Hematopoietic multipotent progenitor cell treated with erythropoietin and hydrocortisone succinate and interleukin-3 and kit ligand, for 17 days (in vitro differentiated cells): ENCODE data around the gene RTP3.
"Not testable (repeated sequence)": the region's sequence is repeated elsewhere in the genome, so short reads cannot be mapped to it uniquely, and the experiment has no call there.

ENCODE experiments used
- DNase-seq: peaks from one replicate; pipeline ENCODE4 v3.0.0-alpha.2; 2015; ENCODE audit warnings: low spot score

The RTP3 gene

DNA sequence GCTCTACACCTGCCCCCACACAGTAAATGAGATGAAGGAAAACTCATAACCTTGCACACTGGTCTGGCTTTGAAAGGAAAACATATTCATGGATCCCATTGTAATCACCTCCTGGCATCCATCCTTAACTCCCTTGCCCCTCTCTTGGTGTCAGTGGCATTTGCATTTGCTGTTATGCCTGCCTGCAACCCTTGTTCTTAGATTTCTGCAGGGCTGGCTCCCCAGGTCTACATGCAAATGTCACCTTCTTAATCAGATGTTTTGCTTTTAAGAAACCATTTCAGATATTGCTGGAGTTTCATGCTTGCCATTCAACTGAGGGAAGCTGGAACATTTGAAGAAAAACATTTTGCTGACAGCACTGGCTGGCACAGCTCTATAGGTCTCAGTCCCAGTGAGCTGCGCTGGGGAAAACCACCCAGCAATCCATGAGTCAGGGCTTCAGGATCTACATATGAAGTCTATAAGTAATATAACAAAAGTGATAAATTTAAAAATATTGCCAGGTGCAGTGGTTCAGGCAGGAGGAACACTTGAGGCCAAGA, 49.2 kb downstream of the RTP3 start:
- DNase-seq, result no peak

DNA sequence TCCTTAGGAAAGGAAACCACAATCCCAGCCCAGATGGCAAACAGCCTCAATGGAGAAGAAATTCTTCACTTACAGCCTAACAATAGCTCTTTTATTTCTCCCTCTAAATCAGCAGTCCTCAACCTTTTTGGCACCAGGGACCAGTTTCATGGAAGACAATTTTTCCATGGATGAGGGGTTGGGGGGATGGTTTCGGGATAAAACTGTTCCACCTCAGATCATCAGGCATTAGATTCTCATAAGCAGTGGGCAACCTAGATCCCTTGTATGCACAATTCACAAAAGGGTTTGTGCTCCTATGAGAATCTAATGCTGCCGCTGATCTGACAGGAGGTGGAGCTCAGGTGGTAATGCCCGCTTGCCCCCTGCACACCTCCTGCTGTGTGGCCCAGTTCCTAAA, 50.8 kb downstream of the RTP3 start:
- not testable (repeated sequence) for DNase-seq

DNA sequence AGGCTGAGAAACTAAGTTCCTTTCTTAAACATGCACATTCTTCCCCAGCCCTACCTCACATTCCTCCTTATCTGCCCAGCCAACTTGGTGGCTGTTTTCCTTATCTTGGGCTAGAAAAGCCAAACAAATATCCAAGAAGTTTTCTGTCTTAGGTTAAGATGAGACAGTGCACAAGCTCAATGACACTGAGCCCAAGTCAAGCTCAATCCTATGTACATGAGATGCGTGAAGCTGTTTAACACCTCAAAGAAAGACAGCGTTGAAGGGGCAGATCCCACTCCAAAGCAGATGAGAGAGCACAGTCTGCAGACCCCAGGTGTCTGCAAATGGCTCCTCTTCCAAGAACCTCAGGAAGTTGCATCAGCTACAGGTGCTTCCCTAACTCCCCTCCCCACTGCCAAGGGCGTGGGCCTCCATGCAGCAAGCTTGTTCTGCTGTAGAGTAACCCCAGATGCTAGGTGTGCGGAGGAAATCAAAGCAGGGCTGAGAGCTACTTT, 51.7 kb downstream of the RTP3 start:
- peak; percentile 48 for DNase-seq

DNA sequence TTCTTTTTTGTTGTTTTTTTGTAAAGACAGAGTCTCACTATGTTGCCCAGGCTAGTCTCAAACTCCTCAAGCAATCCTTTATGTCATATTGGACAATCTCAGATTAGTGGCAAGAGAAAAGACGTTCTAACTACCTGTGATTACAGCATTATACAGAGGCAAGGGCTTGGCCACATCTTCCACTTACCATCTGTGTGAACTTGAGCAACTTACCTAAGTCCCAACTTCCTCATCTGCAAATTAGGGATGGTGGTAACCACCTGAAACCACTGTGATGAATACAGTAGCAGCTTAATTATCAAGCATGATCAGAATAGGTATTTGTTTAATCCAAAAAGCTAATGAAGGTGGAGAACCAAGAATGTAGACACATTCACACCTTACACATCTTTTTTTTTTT, 52.2 kb downstream of the RTP3 start:
- DNase-seq, result no peak
